Hematopoietic multipotent progenitor cell treated with erythropoietin and hydrocortisone succinate and interleukin-3 and kit ligand, for 17 days (in vitro differentiated cells): ENCODE measurements around the gene ARPC5.
A peak's percentile ranks its signal among the peaks of the same experiment; 100 is the strongest.
"Not testable (repeated sequence)": the region's sequence is repeated elsewhere in the genome, so short reads cannot be mapped to it uniquely, and the experiment has no call there.

ENCODE experiments used
- DNase-seq: peaks from one replicate; pipeline ENCODE4 v3.0.0-alpha.2; 2015; ENCODE audit warnings: low spot score

The ARPC5 gene

DNA sequence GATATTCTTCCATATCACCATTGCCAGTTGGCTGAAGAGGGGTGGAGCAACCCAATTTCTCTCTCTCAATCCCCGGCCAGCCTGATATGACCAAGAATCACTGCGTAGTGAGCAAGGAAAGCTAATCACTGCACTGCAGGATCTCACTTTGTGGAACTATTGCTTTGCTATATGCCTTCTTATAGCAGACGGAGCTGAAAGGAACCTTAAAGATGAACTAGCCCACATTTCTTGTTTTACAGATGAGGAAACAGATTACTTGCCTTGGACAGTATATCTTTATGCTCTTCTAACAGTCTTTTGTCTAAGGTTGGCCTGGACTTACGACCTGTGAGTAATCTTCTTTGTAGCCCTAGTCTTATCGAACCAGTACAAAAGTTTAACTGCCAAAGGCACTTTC is 9.9 kb upstream of the ARPC5 start:
- DNase-seq = no peak

DNA sequence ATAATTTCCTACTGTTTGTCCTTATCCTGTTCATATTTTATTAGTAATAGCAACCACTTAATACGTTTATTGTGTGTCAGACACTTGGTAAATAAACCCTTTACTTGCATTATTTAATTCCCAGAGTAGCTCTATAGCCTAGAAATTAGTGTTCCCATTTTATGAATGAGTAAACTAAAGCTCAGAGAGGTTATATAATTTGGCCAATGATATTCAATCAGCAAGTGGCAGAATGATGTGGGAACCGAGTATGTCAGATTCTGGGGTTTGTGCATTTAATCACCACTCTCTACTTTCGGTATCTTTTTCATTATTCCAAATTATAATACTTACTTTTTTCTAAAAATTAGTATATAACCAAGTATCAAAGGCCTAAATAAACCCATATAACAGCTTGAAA is 6.6 kb upstream of the ARPC5 start:
- no peak for DNase-seq

DNA sequence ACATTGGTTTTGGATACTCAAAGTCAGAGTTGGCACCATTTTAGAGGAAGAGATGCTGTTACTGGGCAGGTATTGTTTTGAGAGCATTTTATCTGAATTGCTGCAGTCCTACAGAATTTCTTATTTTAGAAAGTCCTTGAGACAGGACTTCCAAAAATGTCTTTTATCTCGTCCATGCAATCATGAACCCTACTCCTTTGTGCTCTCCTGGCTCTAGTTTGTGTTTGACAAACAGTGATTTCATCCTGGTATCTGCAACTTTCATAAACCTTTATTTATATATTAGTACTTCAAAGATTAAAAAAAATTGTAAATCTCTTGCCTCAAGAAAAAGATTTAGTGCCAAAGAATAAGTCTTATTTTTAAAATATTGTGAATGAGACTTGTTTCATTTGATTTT is 4.6 kb upstream of the ARPC5 start:
- DNase-seq = no peak

GRCh38 chr1:183638649-183639387 is 3.2 kb upstream of the ARPC5 start:
- DNase-seq = no peak

- DNase-seq = no peak
Measured at GRCh38 chr1:183636783-183637182, 1.2 kb upstream of the ARPC5 start.

- DNase-seq = no peak
Measured at GRCh38 chr1:183636334-183636682, 725 bp upstream of the ARPC5 start.

DNA sequence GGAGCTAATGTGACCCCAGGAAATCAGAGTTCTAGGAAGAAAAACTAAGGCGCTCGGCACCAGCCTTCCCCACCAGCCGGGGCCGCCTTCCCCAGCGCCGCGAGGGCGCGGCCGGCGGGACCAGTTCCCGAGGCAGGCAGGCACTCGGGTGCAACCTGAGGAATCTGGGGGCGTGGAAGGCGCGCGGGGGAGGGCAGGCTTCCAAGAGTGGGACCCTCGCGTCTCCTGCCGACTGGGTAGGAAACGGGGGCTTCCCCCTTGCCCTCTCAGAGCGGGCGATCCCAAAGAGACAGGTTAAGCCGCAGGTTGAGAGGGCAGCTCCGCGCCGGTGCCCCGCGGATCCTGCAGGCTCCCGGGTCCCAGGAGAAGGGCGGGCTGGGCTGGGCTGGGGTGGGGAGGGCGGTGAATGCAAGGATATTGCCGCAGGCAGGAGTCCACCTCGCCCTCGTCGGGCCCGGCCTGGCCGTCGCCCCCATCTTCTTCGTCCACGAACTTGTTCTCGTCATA is 431 bp downstream of the ARPC5 start:
- DNase-seq = no peak

DNA sequence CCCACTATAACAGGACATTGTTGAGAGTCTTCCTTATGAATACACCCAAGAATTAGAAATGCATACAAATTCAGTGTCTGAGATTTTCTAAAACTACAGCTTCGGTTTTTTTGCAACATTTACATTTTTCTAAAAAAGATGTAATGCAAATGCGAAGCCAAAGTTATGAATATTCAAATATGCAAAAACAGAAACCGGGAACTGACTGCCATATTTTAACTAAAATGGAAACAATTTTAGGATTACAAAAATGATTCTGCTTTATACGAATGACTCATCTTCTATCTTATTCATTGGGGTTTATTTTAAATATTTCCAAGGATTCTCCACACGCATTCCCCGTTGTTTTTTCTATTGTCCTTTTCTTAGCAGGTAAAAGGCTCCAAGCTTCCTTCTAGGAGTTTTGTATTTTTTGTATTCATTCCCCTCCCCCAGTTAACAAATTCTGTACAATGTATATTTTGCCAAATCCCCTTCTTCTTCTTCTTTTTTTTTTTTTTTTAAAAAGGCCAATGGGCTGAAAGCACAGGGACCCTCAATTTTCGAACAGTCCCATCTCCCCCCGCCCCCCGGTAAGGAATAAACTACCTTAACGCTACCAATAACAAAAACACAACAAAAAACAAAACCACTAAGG is 1.0 kb downstream of the ARPC5 start:
- no peak for DNase-seq

DNA sequence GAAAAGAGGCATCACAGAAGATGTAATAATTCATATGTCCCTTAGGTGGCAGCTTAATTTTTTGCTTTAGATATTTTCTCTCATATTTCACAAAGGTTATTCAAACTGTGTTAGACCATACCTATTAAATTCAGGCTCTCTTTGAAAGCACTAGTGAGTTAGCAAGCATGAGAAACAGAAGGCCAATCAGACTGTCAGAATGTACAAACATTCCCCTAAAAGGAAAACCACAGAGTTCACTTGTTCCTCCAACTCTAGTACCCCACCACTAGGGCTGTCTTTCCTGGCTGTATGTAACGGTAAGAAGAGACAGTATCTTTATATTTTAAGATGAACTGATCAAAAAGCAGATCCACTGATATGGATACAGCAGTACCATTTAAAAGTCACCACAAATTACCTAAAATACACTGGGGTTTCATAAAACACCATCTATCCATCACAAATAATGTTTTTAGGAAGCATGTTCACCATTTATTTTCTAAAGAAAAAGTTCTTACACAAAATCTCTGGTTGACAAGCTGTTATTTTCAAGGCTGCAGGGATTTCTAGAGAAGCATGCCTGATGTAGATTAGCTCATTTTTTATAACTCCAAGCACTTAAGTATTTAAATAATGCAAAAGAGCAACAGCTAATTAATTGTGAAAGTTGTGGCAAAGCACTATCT is 1.8 kb downstream of the ARPC5 start:
- peak; percentile 48 for DNase-seq

DNA sequence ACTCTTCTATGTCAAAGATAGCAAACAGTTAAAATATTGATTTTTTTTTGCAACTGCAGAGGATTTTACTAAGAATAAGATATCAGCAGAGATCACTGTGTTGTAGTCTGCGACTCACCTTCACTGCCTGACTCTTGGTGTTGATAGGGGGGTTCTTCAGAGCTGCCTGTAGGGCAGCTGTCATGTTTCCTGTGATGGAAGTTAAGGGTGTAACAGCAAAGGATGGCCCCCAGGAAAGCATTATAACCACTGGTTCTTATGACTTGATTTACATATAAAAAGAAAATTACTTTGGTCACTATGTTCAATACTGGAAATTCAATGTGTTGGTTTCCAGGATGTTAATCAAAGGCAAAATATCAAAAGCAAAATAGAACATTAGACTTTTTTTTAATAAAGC is 2.6 kb downstream of the ARPC5 start:
- no peak for DNase-seq

GRCh38 chr1:183632114-183632513 is 3.5 kb downstream of the ARPC5 start:
- no peak for DNase-seq

- DNase-seq = no peak
Measured at GRCh38 chr1:183630748-183631147, 4.8 kb downstream of the ARPC5 start.

DNA sequence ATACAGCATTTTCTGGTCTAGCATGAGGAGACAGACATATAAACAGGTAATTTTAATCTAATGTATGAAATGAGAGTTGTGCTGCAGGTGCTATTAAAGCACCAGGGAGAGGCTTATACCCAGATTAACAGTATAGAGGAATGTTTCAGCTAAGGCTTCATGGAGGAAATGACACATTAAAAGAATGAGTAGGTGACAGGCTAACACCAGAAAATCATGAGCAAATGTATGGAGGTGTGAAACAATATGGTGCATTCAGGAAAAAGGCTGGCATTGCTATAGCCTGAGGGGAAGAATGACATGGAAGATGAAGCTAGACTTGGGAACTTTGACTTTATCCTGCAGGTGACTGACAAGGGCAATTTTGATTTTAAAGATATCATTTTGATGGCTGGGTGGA is 7.0 kb downstream of the ARPC5 start:
- DNase-seq = no peak

GRCh38 chr1:183626236-183626635 is 9.3 kb downstream of the ARPC5 start:
- not testable (repeated sequence) for DNase-seq

- peak; percentile 60 for DNase-seq
Measured at GRCh38 chr1:183622884-183623785, 12.4 kb downstream of the ARPC5 start.

GRCh38 chr1:183622013-183622412 is 13.6 kb downstream of the ARPC5 start:
- DNase-seq = no peak

DNA sequence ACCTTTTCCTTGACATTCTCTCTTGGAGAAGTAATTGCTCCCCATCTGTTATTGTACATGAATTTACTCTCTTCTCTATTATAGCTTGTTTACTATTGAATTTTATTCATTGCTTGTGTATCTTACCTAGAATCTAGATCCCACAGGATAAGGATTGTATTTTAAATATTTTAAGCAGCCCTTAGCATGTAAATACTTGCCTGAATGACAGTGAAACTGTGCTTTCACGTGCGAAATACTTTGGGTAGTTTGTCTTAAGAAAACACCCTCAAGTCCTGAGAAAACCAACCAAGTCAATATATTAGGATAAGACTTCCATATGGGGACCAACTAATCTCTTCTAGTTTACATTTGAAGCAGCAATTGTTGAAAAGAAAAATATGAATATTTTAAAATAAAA is 15.3 kb downstream of the ARPC5 start:
- DNase-seq = no peak

DNA sequence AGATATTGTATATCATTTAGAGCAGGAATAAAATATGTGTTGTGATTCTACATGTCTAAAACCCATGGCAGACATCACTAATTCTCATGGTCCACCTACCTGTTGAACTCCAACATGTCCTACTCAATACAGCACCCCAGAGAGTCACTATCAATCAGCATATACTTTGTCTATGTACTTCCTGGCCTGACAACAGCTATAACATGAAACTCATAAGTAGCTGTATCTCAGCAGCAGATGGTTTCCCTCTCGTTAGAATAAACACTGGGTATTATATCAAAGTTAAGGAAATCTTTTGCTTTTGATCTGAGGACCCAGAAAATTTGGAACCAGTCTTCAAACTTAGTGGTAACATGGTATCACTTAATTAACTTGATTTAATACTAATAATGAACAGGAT is 15.8 kb downstream of the ARPC5 start:
- DNase-seq = no peak

DNA sequence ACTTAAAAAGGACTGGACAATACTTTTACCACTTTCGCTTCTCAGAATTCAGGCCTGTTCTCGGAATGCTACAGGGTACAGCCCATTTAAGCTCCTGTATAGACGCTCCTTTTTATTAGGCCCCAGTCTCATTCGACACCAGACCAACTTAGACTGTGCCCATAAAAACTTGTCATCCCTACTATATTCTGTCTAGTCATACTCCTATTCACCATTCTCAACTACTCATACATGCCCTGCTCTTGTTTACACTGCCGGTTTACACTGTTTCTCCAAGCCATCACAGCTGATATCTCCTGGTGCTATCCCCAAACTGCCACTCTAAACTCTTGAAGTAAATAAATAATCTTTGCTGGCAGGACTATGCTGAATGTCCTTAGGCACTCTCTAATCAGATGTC is 17.4 kb downstream of the ARPC5 start:
- DNase-seq = not testable (repeated sequence)

GRCh38 chr1:183612975-183613374 is 22.6 kb downstream of the ARPC5 start:
- DNase-seq = not testable (repeated sequence)

GRCh38 chr1:183612407-183612806 is 23.2 kb downstream of the ARPC5 start:
- DNase-seq = no peak

- no peak for DNase-seq
Measured at GRCh38 chr1:183611021-183611420, 24.6 kb downstream of the ARPC5 start.
